Spinal cord (tissue), 10 donors: ENCODE data around the gene HTRA1. TPM values are rescaled to one million over a fixed set of nuclear protein-coding genes. Genes with fewer than 3 reads are reported as not detected.
A peak's percentile ranks its signal among the peaks of the same experiment; 100 is the strongest.

ENCODE experiments used
- DNase-seq, 6 donors: peaks; one replicate each; pipeline versions ENCODE4 v3.0.0 to v3.0.0-alpha.2; 2013 to 2015; ENCODE audit warnings: low spot score in 6 of 6, low read depth in 4 of 6
- H3K27ac ChIP-seq: one replicate; pipeline ENCODE4 v1.5.1; 2013; ENCODE audit warnings: low read depth, low read length, control low read depth
- H3K27me3 ChIP-seq: one replicate; pipeline ENCODE4 v1.6.1; 2013; ENCODE audit warnings: low read length; ENCODE audit not compliant: control insufficient read depth, insufficient read depth
- H3K36me3 ChIP-seq: one replicate; pipeline ENCODE4 v1.6.1; 2013; ENCODE audit warnings: low read length; ENCODE audit not compliant: control insufficient read depth, insufficient read depth
- H3K4me1 ChIP-seq: one replicate; pipeline ENCODE4 v1.6.1; 2013; ENCODE audit warnings: low read length; ENCODE audit not compliant: control insufficient read depth, insufficient read depth
- H3K4me3 ChIP-seq: one replicate; pipeline ENCODE4 v1.5.1; 2013; ENCODE audit warnings: low read depth, low read length, control low read depth
- H3K9me3 ChIP-seq: one replicate; pipeline ENCODE4 v1.6.1; 2013; ENCODE audit warnings: low read length; ENCODE audit not compliant: control insufficient read depth, insufficient read depth
- WGBS: methylation state at CpG from one replicate; pipeline ENCODE4 v1.1.5; 2013; ENCODE audit warnings: missing lambda C conversion rate; ENCODE audit not compliant: insufficient coverage; 5-methylcytosine and 5-hydroxymethylcytosine counted together
- polyA plus RNA-seq, 2 donors: library from polyadenylated mRNA; unstranded; fragments of 120-200 nt; gene quantifications; one replicate each; pipeline ENCODE4 v1.2.1, GENCODE V29; 2013; ENCODE audit not compliant: insufficient read length in 2 of 2
- total RNA-seq, 2 donors: library from RNA; depleted of rRNA in 1 of 2; stranded (reverse); fragments of 120-200 nt in 1 of 2; fragments of >200 nt in 1 of 2; gene quantifications; one replicate each; pipeline versions ENCODE4 v1.2.3 to v1.2.4, GENCODE V29; 2013 to 2014
- donor health status: healthy.

Gene HTRA1
- total and polyA plus RNA-seq, 4 donors: 150 to 243 (median 170) TPM

DNA sequence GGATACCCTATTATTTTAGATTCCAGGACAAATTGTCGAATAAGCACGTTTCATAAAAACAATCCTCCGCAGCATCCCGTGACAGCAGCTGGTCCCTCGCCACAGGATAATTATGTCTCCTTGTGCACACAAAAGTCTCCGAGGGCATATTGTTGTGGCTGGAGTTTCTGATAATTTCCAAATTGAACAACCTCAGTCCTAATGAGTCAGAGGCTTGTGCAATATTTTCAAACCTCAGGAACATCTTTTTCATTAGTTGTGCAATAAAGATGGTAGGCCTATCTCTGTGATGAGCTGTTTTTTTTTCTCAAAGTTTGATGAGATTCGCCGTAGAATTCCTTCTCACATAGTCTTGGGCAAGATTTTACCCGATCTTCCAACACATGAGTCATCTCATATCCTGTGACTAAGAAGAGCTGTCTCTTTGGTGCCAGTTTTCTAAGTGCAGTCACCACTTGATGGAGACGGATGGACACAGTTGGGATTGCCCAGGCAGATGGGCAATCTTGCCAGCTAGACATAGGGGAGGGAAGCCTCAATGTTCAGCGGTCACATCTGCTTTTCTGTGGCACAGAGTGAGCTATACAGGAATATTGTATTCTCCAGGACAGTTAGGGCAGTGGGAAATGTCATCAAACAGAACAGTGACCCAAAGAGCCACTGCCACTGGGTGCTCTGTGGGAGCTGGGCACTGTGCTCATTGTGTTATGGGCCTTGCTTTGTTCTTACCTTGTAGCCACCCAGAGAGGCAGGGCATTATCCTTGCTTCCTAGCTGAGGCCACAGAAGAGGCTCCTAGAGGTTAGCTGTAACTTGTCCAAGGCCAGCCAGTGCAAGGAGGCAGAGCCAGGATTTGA, 7.8 kb downstream of the HTRA1 start:
- H3K36me3 ChIP-seq: peaks cover 3% of the 10 kb centered on the region
- peaks cover 17% of the 10 kb centered on the region for H3K4me1 ChIP-seq
- no peak for DNase-seq
- no peak overlapping the region for H3K27ac ChIP-seq
- no peak overlapping the region for H3K4me3 ChIP-seq
- no peaks in the 10 kb centered on the region for H3K27me3 ChIP-seq
- WGBS: 82% methylated on average over 6 of the region's 11 CpGs
- H3K9me3 ChIP-seq: no peaks in the 10 kb centered on the region

DNA sequence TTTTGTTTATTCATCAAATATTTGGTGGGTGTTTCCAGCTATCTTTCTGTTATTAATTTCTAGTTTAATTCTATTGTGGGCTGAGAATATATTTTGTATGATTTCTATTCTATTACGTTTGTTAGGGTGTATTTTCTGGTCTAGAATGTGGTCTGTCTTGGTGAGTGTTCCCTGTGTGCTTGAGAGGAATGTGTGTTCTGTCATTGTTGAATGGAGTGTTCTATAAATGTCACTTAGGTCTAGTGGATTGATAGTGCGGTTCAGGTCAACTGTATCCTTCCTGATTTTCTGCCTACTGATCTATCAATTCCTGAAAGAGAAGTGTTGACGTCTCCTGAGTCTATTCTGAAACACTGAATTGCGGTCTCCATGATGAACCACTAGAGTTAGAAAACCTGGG, 8.5 kb downstream of the HTRA1 start:
- WGBS: 86% methylated on average over 4 of the region's 4 CpGs
- no peak for DNase-seq
- no peaks in the 10 kb centered on the region for H3K27me3 ChIP-seq
- peaks cover 3% of the 10 kb centered on the region for H3K36me3 ChIP-seq
- no peak overlapping the region for H3K27ac ChIP-seq
- H3K9me3 ChIP-seq: no peaks in the 10 kb centered on the region
- H3K4me1 ChIP-seq: peaks cover 16% of the 10 kb centered on the region
- H3K4me3 ChIP-seq: no peak overlapping the region

GRCh38 chr10:122471531-122472177, 10.3 kb downstream of the HTRA1 start:
- H3K9me3 ChIP-seq: no peaks in the 10 kb centered on the region
- no peak overlapping the region for H3K27ac ChIP-seq
- 100% methylated on average over 3 of the region's 4 CpGs for WGBS
- H3K4me3 ChIP-seq: no peak overlapping the region
- DNase-seq: no peak
- no peaks in the 10 kb centered on the region for H3K27me3 ChIP-seq
- H3K36me3 ChIP-seq: no peaks in the 10 kb centered on the region
- H3K4me1 ChIP-seq: peaks cover 31% of the 10 kb centered on the region

GRCh38 chr10:122473116-122473515, 11.8 kb downstream of the HTRA1 start:
- no peak overlapping the region for H3K27ac ChIP-seq
- no peaks in the 10 kb centered on the region for H3K9me3 ChIP-seq
- H3K4me3 ChIP-seq: no peak overlapping the region
- H3K4me1 ChIP-seq: peaks cover 45% of the 10 kb centered on the region
- no peaks in the 10 kb centered on the region for H3K27me3 ChIP-seq
- DNase-seq: no peak
- 94% methylated on average over 6 of the region's 8 CpGs for WGBS
- H3K36me3 ChIP-seq: no peaks in the 10 kb centered on the region

DNA sequence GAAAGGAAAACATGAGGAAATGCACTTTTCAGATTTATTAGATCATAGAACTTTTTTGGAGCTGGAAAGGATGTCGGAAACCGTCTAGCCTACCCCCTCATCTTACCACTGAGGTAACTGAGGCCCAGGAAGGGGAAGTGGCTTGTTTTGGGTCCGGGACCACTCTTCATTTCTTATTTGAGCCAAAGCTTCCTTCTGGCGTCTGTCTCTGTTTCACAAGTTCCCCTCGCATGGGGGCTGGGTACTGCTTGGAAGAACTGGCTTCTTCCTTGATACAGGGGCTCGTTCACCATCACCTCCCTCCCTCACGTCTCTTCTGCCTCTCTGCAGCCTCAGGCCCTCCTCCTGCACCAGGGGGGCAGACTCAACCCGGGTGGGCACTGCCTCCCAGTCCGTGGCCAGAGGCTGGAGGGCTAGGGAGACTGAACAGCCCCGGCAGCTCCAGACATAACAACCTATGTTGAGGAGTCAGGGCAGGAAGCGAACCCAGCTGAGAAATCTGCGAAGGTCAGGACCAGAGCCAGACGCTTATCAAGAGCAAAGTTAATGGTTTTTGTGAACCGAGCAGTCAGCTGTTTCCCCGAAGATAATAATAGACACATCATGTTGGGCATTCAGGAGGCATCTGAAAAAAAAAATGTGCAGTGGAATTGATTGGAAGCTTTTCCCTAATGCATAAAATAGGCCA, 12.9 kb downstream of the HTRA1 start:
- Histone ChIP-seq H3K9me3 (no peaks in the 10 kb centered on the region), H3K36me3 (no peaks in the 10 kb centered on the region), H3K4me3 (no peak overlapping the region), H3K4me1 (peaks cover 55% of the 10 kb centered on the region), H3K27ac (no peak overlapping the region), H3K27me3 (no peaks in the 10 kb centered on the region)
- 44% methylated on average over 9 of the region's 15 CpGs for WGBS
- DNase-seq: peak in 2 of 6 donors; percentile 68 to 83

DNA sequence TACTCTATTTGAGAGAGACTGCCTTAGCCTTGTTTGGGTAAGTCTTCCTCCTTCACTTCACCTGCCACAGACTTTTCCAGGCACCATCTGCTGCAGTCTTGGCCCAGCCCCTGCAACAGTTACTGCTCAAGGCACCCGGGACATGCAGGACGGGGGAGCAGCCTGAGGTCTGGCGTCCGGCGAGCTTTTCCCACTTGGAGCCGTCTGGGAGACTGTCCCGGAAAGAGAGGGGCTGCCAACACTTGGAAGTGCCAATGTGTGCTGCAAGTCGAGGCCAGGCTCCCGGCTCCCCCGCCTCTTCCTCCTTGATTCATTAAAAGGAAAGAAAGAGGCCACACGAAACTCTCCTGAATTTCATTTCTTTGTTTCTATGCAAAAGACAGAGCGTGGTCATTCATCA, 13.7 kb downstream of the HTRA1 start:
- DNase-seq: peak in 2 of 6 donors; percentile 55 to 95
- Histone ChIP-seq H3K4me1 (peaks cover 60% of the 10 kb centered on the region), H3K9me3 (no peaks in the 10 kb centered on the region), H3K27me3 (no peaks in the 10 kb centered on the region), H3K27ac (peak overlapping the region; percentile 72), H3K36me3 (no peaks in the 10 kb centered on the region), H3K4me3 (no peak overlapping the region)
- WGBS: 25% methylated on average over 10 of the region's 12 CpGs

DNA sequence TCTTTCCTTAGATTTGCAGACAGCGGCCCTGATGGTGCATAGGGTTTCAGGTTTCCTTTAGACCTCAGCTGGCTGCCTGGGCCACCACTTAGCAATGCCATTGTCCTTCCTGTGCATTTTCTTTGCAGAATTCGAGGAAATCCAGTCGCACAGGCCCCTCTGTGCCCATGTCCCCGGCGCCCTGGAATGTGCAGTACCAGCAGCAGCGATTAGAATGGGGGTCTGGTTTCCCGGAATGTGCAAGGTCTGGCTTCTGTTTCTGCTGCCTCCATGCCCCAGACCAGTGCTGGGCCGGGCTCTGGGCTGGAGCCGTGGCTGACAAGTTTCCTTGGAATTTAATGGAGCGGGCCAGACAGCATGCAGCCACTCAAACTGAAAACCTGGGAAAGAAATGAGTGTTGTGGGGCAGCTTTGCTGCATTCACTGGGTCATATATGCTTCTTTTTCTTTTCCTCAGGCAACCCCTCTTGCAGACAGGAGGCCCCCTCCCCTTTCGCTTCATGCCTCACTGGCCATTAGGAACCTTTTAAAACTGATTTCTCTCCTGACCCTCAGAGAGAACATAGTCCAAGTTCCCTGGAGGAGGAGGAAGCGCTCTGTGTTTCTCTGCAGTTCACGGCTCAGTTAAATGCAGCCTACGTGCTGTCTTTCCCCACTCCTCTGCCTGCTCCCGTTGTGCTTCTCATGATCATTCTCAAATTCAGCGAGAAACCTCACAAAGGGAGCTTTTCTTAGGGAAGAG, 14.4 kb downstream of the HTRA1 start:
- H3K9me3 ChIP-seq: no peaks in the 10 kb centered on the region
- WGBS: 20% methylated on average over 11 of the region's 16 CpGs
- peaks cover 65% of the 10 kb centered on the region for H3K4me1 ChIP-seq
- H3K4me3 ChIP-seq: no peak overlapping the region
- no peaks in the 10 kb centered on the region for H3K27me3 ChIP-seq
- DNase-seq: peak in 2 of 6 donors; percentile 70 to 74
- peak overlapping the region; percentile 72 for H3K27ac ChIP-seq
- no peaks in the 10 kb centered on the region for H3K36me3 ChIP-seq

DNA sequence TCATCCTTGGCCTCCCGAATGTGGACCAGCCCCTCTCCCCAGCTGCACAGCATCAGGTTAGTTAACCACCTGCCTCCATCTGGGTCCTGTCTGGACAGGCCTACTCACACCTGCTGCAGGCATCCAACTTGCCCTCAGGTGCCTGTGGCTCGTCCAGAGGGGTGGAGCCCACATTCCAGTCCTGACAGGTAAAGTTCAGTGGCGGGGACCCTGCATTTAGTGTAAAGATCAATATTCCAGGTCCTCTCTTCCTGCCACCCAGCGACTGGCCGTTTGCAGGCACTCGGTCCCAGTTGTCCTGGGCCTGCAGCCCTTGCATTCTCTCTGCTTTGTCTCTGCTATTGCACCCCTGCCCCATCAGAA, 15.0 kb downstream of the HTRA1 start:
- H3K27ac ChIP-seq: no peak overlapping the region
- peaks cover 65% of the 10 kb centered on the region for H3K4me1 ChIP-seq
- no peaks in the 10 kb centered on the region for H3K27me3 ChIP-seq
- H3K4me3 ChIP-seq: no peak overlapping the region
- H3K36me3 ChIP-seq: no peaks in the 10 kb centered on the region
- WGBS: 51% methylated on average over 3 of the region's 6 CpGs
- DNase-seq: no peak
- no peaks in the 10 kb centered on the region for H3K9me3 ChIP-seq

- Histone ChIP-seq H3K27me3 (no peaks in the 10 kb centered on the region), H3K4me1 (peaks cover 65% of the 10 kb centered on the region), H3K4me3 (no peak overlapping the region), H3K36me3 (no peaks in the 10 kb centered on the region), H3K9me3 (no peaks in the 10 kb centered on the region), H3K27ac (no peak overlapping the region)
- 41% methylated on average over 5 of the region's 5 CpGs for WGBS
- DNase-seq: no peak
Measured at GRCh38 chr10:122477436-122477835, 16.1 kb downstream of the HTRA1 start.
